ENCODE data around the gene KSR2. TPM values are rescaled to one million over a fixed set of nuclear protein-coding genes. Genes with fewer than 3 reads are reported as not detected.

Gene KSR2
- total RNA-seq, 1 experiment from 2014 or later: 0.15 TPM

- POLR2A ChIA-PET: no interaction called here
Measured at GRCh38 chr12:117439531-117440001, 529.2 kb downstream of the KSR2 start.

GRCh38 chr12:117438809-117439208, 530.0 kb downstream of the KSR2 start:
- no peak for TF ChIP-seq REST (IDR thresholded peaks at IDR 0.05; ENCODE audit: insufficient read depth in 1 of 2, low read depth in 2 of 2, low read length in 1 of 2)
- no peak for TF ChIP-seq TCF7L2 (IDR thresholded peaks at IDR 0.05; ENCODE audit: low read depth, low read length)
- ChIA-PET CTCF (no interaction called here), POLR2A (no interaction called here)
- no TSS peak for BruUV-seq (replicated peaks)
- DNase-seq (ENCODE audit: low read depth, low spot score) (no peak), ATAC-seq (0 out of 2 replicates have a peak, but pooled peaks have one; percentile 34)
- no peak overlapping the region for H3K4me3 ChIP-seq (ENCODE audit: low read depth in 2 of 2, low read length in 2 of 2)
- no peaks in the 10 kb centered on the region for H3K36me3 ChIP-seq (ENCODE audit: control insufficient read depth, insufficient read depth, low read length)
- in situ Hi-C loops (cut with HindIII; ENCODE audit: low pct_unique_long_range_greater_than_20kb, low sequenced_read_pairs): no loop called here
- no peak overlapping the region for H3K27ac ChIP-seq (ENCODE audit: low read length)
- no peaks in the 10 kb centered on the region for H3K4me1 ChIP-seq (ENCODE audit: control insufficient read depth, insufficient read depth, low read length)
- H3K27me3 ChIP-seq (ENCODE audit: control insufficient read depth, insufficient read depth, low read length): no peaks in the 10 kb centered on the region
- H3K9me3 ChIP-seq (ENCODE audit: control insufficient read depth, insufficient read depth, low read depth, low read length): no peaks in the 10 kb centered on the region
- intact Hi-C loops (cut with micrococcal nuclease; ENCODE audit: unreplicated experiment): no loop called here

More at GRCh38 chr12:117439531-117440001, 529.2 kb downstream of the KSR2 start:
- Histone ChIP-seq H3K27ac (ENCODE audit: low read length) (no peak overlapping the region), H3K36me3 (ENCODE audit: control insufficient read depth, insufficient read depth, low read length) (no peaks in the 10 kb centered on the region), H3K4me1 (ENCODE audit: control insufficient read depth, insufficient read depth, low read length) (no peaks in the 10 kb centered on the region), H3K9me3 (ENCODE audit: control insufficient read depth, insufficient read depth, low read depth, low read length) (no peaks in the 10 kb centered on the region), H3K27me3 (ENCODE audit: control insufficient read depth, insufficient read depth, low read length) (no peaks in the 10 kb centered on the region), H3K4me3 (ENCODE audit: low read depth in 2 of 2, low read length in 2 of 2) (no peak overlapping the region)
- in situ Hi-C loops (cut with HindIII; ENCODE audit: low pct_unique_long_range_greater_than_20kb, low sequenced_read_pairs): no loop called here
- TF ChIP-seq TCF7L2 (IDR thresholded peaks at IDR 0.05; ENCODE audit: low read depth, low read length) (no peak), REST (IDR thresholded peaks at IDR 0.05; ENCODE audit: insufficient read depth in 1 of 2, low read depth in 2 of 2, low read length in 1 of 2) (no peak), SIN3A (IDR thresholded peaks at IDR 0.05; ENCODE audit: borderline replicate concordance, insufficient read depth, low read depth, low read length) (no peak), CTCF (IDR thresholded peaks at IDR 0.05) (no peak), POLR2AphosphoS5 (IDR thresholded peaks at IDR 0.05; ENCODE audit: low read depth, low read length) (no peak)
- CTCF ChIA-PET: no interaction called here
- no TSS peak for BruUV-seq (replicated peaks)
- intact Hi-C loops (cut with micrococcal nuclease; ENCODE audit: unreplicated experiment): no loop called here
- DNase-seq (ENCODE audit: low read depth, low spot score) (no peak), ATAC-seq (peak; percentile 50)
